ENCODE measurements around the gene KRTAP13-1. TPM values are rescaled to one million over a fixed set of nuclear protein-coding genes. Genes with fewer than 3 reads are reported as not detected.

The KRTAP13-1 gene
- total and polyA plus RNA-seq, 2 experiments from 2014 or later: not detected

- no peaks in the 10 kb centered on the region for H4K20me1 ChIP-seq (ENCODE audit: insufficient read depth, poor library complexity, severe bottlenecking)
- 85% methylated on average over 5 of the region's 5 CpGs for WGBS (ENCODE audit: low lambda C conversion rate, missing lambda C conversion rate)
- H3K27me3 ChIP-seq: no peaks in the 10 kb centered on the region
- H2AFZ ChIP-seq: no peak within 1 kb of the TSS
- DNase-seq (ENCODE audit: low spot score): no peak
- no peaks in the 10 kb centered on the region for H3K9me3 ChIP-seq (ENCODE audit: low read depth)
- H3K27ac ChIP-seq: no peak within 1 kb of the TSS
- H3K9me2 ChIP-seq (replicated peaks; ENCODE audit: insufficient read depth): no peaks in the 10 kb centered on the region
- no peak within 1 kb of the TSS for H3K4me2 ChIP-seq
- no peaks in the 10 kb centered on the region for H3K4me1 ChIP-seq (ENCODE audit: insufficient read depth)
- no peaks in the 10 kb centered on the region for H3K79me2 ChIP-seq
- no peak within 1 kb of the TSS for H3K4me3 ChIP-seq
- no peak for TF ChIP-seq EZH2 (IDR thresholded peaks at IDR 0.05; ENCODE audit: borderline replicate concordance)
- no peak for TF ChIP-seq CTCF (IDR thresholded peaks at IDR 0.05; ENCODE audit: poor library complexity)
- TF ChIP-seq EZH2phosphoT487 (IDR thresholded peaks at IDR 0.05; ENCODE audit: low read depth, severe bottlenecking, unreplicated experiment): no peak
- no peaks in the 10 kb centered on the region for H3K36me3 ChIP-seq (replicated peaks; ENCODE audit: insufficient read depth, low read depth)
These were observed 23.6 kb upstream of the KRTAP13-1 start, which contains the start of gene KRTAP13-2 for GRCh38 chr21:30372139-30372770. Gene KRTAP13-2 (minus strand): TSS chr21:30372271. CDS start chr21:30372213, 58 bp downstream.

DNA sequence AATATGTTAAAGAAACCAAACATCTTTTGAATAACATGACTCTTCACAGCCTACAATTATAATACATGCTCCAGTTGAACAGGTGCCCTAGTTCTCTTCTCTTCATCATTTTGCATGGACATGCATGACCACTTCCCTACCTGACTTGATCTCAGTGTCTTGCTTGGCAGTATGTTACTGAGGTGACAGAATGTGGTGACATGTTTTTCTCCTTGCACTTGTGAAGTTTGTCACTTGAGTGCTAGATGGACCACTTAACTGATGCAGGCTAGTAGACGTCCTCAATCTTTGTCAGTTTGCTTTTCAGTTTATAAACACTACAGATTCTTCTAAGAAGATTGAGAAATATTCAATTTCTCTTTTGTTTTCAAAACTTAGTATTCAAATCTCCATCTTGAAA lies 13.6 kb upstream of the KRTAP13-1 start:
- no peak overlapping the region for H3K4me3 ChIP-seq
- H3K27ac ChIP-seq: no peak overlapping the region
- no peak for DNase-seq (ENCODE audit: low spot score)
- H3K4me2 ChIP-seq: no peak overlapping the region
- no peaks in the 10 kb centered on the region for H4K20me1 ChIP-seq (ENCODE audit: insufficient read depth, poor library complexity, severe bottlenecking)
- no peaks in the 10 kb centered on the region for H3K79me2 ChIP-seq
- H3K36me3 ChIP-seq (replicated peaks; ENCODE audit: insufficient read depth, low read depth): no peaks in the 10 kb centered on the region
- H2AFZ ChIP-seq: no peak overlapping the region
- H3K9me3 ChIP-seq (ENCODE audit: low read depth): no peaks in the 10 kb centered on the region
- H3K27me3 ChIP-seq: no peaks in the 10 kb centered on the region
- H3K4me1 ChIP-seq (ENCODE audit: insufficient read depth): no peaks in the 10 kb centered on the region
- WGBS (ENCODE audit: low lambda C conversion rate, missing lambda C conversion rate): 67% methylated on average over 1 of the region's 1 CpG
- TF ChIP-seq EZH2phosphoT487 (IDR thresholded peaks at IDR 0.05; ENCODE audit: low read depth, severe bottlenecking, unreplicated experiment) (no peak), EZH2 (IDR thresholded peaks at IDR 0.05; ENCODE audit: borderline replicate concordance) (no peak), CTCF (IDR thresholded peaks at IDR 0.05; ENCODE audit: poor library complexity) (no peak)
- H3K9me2 ChIP-seq (replicated peaks; ENCODE audit: insufficient read depth): no peaks in the 10 kb centered on the region

- Histone ChIP-seq H3K36me3 (replicated peaks; ENCODE audit: insufficient read depth, low read depth) (no peaks in the 10 kb centered on the region), H4K20me1 (ENCODE audit: insufficient read depth, poor library complexity, severe bottlenecking) (no peaks in the 10 kb centered on the region), H3K4me3 (no peak overlapping the region), H3K27me3 (no peaks in the 10 kb centered on the region), H3K4me2 (no peak overlapping the region), H3K4me1 (ENCODE audit: insufficient read depth) (no peaks in the 10 kb centered on the region), H3K27ac (no peak overlapping the region), H2AFZ (no peak overlapping the region), H3K9me3 (ENCODE audit: low read depth) (no peaks in the 10 kb centered on the region), H3K79me2 (no peaks in the 10 kb centered on the region), H3K9me2 (replicated peaks; ENCODE audit: insufficient read depth) (no peaks in the 10 kb centered on the region)
- TF ChIP-seq EZH2 (IDR thresholded peaks at IDR 0.05; ENCODE audit: borderline replicate concordance): no peak
- TF ChIP-seq EZH2phosphoT487 (IDR thresholded peaks at IDR 0.05; ENCODE audit: low read depth, severe bottlenecking, unreplicated experiment): no peak
- TF ChIP-seq CTCF (IDR thresholded peaks at IDR 0.05; ENCODE audit: poor library complexity): no peak
- DNase-seq (ENCODE audit: low spot score): no peak
- 75% methylated on average over 2 of the region's 2 CpGs for WGBS (ENCODE audit: low lambda C conversion rate, missing lambda C conversion rate)
These were observed 4.3 kb upstream of the KRTAP13-1 start for GRCh38 chr21:30391492-30392025.

Measured in hepatocyte (in vitro differentiated cells).